ENCODE data around the gene RAB40A.
"Not testable (repeated sequence)": the region's sequence is repeated elsewhere in the genome, so short reads cannot be mapped to it uniquely, and the experiment has no call there.

RAB40A gene

DNA sequence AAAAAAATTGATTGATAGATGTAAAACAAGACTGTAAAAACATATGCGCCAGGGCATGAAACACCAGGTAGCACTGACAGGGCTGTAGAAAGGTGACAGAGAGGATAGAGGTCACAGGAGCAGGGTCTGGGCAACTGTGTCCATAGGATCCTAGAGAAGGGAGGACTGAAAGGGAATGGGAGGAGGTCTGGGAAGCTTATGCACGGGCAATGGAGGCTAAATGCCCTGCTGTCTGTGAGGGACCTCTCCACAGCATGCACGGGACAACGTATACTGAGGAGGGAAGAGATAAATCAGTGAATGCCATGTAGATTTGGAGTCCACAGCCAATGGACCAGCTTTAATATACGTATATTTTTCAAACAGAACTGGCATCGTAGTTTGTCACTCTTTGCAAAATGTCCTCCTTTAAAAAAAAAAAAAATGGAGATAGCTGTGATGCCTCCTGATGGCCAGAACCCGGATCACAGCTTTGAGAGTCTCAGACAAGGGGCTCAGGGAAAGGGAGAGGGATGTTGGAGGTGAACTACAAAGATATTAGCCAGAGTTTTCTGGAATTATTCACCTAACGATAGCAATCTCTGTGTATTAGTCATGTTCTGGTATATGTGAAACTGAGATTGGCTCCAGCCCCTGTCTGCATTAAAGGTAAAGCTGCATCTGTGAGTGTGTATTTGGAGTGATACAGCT, 16.0 kb downstream of the RAB40A start:
- H3K4me1 Mint-ChIP-seq (ENCODE audit: low read depth): no peaks in the 10 kb centered on the region
- H3K36me3 Mint-ChIP-seq (ENCODE audit: low read depth): no peaks in the 10 kb centered on the region
- no peaks in the 10 kb centered on the region for H3K9me3 Mint-ChIP-seq
- H3K27ac Mint-ChIP-seq: no peak overlapping the region
- no peak overlapping the region for H3K4me3 Mint-ChIP-seq
- H3K27me3 Mint-ChIP-seq (ENCODE audit: low read depth): no peaks in the 10 kb centered on the region

DNA sequence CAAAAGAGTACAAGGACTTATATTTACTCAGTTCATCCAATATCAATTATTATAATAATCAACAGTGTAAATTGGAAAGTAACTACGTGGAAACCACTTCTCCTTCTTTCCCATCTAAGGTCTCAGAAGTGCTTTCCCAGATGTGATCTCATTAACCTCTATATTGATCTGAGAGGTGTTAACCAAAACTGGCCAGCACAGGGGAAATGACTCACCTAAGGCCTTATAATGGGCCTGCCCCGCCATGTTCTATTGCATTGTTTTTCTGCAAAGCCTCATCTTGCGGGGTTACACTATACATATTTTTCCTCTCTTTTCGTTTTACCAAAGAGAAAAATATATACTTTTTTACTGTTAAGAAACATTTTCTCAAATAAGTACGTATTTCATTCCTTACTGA, 20.5 kb downstream of the RAB40A start:
- no peak overlapping the region for H3K4me3 Mint-ChIP-seq
- H3K9me3 Mint-ChIP-seq: no peaks in the 10 kb centered on the region
- H3K36me3 Mint-ChIP-seq (ENCODE audit: low read depth): no peaks in the 10 kb centered on the region
- H3K27ac Mint-ChIP-seq: no peak overlapping the region
- no peaks in the 10 kb centered on the region for H3K27me3 Mint-ChIP-seq (ENCODE audit: low read depth)
- no peaks in the 10 kb centered on the region for H3K4me1 Mint-ChIP-seq (ENCODE audit: low read depth)

DNA sequence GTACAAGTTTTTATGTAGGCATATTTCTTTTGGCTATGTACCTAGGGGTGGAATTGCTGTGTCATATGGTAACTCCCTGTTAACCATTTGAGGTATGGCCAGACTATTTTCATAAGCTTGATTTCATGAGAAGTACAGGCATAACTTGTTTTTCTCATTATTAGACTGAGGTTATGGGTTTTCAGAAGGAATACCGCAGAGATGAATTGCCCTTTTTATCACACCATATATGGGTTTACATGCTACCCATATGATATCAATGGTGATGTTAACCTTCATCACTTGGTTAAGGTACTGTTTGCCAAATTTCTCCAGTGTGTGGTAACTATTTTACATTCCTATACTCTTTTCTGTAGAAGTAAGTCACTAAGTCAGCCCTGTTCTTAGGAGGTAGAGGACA, 23.5 kb downstream of the RAB40A start:
- H3K27ac Mint-ChIP-seq: no peak overlapping the region

DNA sequence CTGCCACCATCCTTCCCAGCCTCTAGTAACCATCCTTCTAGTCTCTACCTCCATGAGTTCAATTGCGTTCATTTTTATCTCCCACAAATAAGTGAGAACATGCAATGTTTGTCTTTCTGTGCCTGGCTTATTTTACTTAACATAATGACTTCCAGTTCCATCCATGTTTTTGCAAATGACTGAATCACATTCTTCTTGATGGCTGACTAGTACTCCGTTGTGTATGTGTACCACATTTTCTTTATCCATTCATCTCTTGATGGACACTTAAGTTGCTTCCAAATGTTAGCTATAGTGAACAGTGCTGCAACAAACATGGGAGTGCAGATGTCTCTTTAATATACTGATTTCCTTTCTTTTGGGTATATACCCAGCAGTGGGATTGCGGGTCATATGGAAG, 25.7 kb downstream of the RAB40A start:
- H3K27me3 Mint-ChIP-seq (ENCODE audit: low read depth); H3K4me1 Mint-ChIP-seq (ENCODE audit: low read depth); H3K36me3 Mint-ChIP-seq (ENCODE audit: low read depth); H3K4me3 Mint-ChIP-seq; H3K27ac Mint-ChIP-seq; H3K9me3 Mint-ChIP-seq: not testable (repeated sequence)

More for the DNA sequence above, 23.5 kb downstream of the RAB40A start:
- H3K9me3 Mint-ChIP-seq: no peaks in the 10 kb centered on the region
- H3K27me3 Mint-ChIP-seq (ENCODE audit: low read depth): no peaks in the 10 kb centered on the region
- no peaks in the 10 kb centered on the region for H3K36me3 Mint-ChIP-seq (ENCODE audit: low read depth)
- H3K4me1 Mint-ChIP-seq (ENCODE audit: low read depth): no peaks in the 10 kb centered on the region
- H3K4me3 Mint-ChIP-seq: no peak overlapping the region

DNA sequence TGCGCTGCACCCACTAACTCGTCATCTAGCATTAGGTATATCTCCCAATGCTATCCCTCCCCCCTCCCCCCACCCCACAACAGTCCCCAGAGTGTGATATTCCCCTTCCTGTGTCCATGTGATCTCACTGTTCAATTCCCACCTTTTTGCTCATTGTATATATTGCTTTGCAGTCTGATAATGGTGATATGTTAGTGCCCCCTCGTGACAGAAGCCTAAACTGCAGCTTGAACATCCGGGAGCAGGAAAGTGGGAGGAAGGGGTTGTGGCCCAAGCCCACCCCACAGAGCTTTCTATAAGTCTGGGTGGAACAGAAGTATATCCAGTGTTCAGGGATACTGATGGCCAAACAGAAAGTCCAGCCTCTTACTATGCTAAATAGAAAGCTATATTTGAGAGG, 29.6 kb downstream of the RAB40A start:
- not testable (repeated sequence) for H3K27ac Mint-ChIP-seq; H3K4me3 Mint-ChIP-seq; H3K36me3 Mint-ChIP-seq (ENCODE audit: low read depth); H3K9me3 Mint-ChIP-seq; H3K27me3 Mint-ChIP-seq (ENCODE audit: low read depth); H3K4me1 Mint-ChIP-seq (ENCODE audit: low read depth)

DNA sequence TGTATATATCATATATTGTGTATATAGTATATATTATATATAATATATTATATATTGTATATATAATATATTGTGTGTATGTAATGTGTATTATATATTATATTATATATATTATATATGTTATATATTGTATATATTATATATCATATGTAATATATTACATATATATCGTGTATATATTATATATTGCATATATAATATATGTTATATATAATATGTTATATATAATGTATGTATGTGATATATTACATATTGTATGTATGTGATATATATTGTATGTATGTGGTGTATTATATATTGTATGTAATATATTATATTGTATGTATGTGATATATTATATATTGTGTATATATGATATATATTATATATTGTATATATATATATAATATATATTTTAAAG, 30.5 kb downstream of the RAB40A start:
- Mint-ChIP-seq H3K4me3 (no peak overlapping the region), H3K27ac (no peak overlapping the region), H3K27me3 (ENCODE audit: low read depth) (no peaks in the 10 kb centered on the region), H3K4me1 (ENCODE audit: low read depth) (no peaks in the 10 kb centered on the region), H3K9me3 (no peaks in the 10 kb centered on the region), H3K36me3 (ENCODE audit: low read depth) (no peaks in the 10 kb centered on the region)

DNA sequence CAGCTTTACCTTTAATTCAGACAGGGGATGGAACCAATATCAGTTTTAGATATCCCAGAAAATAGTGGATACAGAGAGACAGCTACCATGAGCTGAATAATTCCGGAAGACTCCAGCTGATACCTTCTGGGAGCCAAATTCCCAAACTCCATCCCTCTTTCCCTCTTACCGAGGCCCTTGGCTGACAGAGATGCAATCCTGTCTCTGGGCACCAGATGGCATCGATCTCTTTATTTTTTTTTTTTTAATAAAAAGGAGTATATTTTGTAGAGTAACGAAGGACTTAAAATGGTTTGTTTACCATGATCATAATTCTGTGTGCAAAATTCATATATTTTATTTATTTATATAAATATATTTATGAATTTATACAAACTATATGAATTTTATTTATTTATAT, 31.0 kb downstream of the RAB40A start:
- Mint-ChIP-seq H3K4me1 (ENCODE audit: low read depth) (no peaks in the 10 kb centered on the region), H3K9me3 (no peaks in the 10 kb centered on the region), H3K36me3 (ENCODE audit: low read depth) (no peaks in the 10 kb centered on the region), H3K27me3 (ENCODE audit: low read depth) (no peaks in the 10 kb centered on the region), H3K4me3 (no peak overlapping the region), H3K27ac (no peak overlapping the region)

DNA sequence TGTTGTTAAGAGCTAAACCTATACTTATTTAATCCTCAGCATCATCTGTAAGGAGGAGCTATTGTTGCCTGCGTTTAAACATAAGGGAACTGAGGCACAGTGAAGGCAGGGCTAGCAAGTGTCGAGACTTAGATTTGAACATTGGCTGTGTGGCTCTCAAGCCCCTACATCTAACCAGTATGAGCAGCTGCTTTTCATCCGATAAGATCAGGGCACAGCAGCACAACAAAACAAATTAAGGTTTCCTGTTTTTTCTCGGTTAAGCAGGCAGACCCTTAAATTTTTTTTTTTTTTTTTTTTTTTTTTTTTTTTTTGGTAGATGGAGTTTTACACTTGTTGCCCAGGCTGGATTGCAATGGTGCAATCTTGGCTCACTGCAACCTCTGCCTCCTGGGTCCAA, 35.6 kb downstream of the RAB40A start:
- H3K9me3 Mint-ChIP-seq: no peaks in the 10 kb centered on the region
- H3K4me3 Mint-ChIP-seq: no peak overlapping the region
- H3K36me3 Mint-ChIP-seq (ENCODE audit: low read depth): no peaks in the 10 kb centered on the region
- H3K27me3 Mint-ChIP-seq (ENCODE audit: low read depth): no peaks in the 10 kb centered on the region
- H3K27ac Mint-ChIP-seq: no peak overlapping the region
- no peaks in the 10 kb centered on the region for H3K4me1 Mint-ChIP-seq (ENCODE audit: low read depth)

DNA sequence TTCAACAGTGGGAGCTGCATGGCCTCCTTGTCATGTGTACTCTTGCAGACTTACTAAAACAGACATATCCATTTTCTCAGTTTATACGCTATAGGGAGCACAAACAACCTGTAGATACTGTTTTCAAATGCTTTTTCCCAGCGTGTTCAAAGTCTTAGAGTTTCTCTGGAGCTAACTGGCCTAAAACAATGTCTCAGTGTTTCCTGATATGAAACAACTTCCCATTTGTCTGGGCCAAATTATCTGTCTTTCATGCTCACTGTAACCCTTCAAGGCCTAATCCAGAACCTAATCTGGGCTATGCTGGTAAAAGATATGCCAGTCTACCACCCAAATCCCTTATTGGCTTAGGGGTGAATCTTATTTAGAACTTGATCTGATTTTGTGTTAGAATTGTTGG, 38.8 kb downstream of the RAB40A start:
- Mint-ChIP-seq H3K27me3 (ENCODE audit: low read depth) (no peaks in the 10 kb centered on the region), H3K27ac (no peak overlapping the region), H3K4me3 (no peak overlapping the region), H3K36me3 (ENCODE audit: low read depth) (no peaks in the 10 kb centered on the region), H3K4me1 (ENCODE audit: low read depth) (no peaks in the 10 kb centered on the region), H3K9me3 (no peaks in the 10 kb centered on the region)

DNA sequence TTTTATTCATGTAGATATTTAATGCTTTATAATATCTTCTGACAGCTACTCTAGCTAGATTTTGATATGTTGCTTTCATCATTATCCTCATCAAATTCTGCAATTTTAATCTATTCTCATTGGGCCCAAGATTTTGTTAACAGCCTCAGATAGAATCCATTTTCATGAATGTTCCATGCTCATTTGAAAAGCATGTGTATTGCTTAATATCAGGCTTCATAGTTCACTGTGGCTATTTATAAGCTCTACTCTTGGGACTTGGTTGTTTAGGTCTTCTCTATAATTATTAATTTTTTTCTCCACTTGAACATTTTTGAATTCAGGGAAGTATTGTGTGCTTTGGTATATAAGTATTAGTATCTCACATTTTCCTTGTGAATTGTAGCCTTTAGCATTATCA, 41.8 kb downstream of the RAB40A start:
- H3K4me3 Mint-ChIP-seq: no peak overlapping the region
- no peak overlapping the region for H3K27ac Mint-ChIP-seq

DNA sequence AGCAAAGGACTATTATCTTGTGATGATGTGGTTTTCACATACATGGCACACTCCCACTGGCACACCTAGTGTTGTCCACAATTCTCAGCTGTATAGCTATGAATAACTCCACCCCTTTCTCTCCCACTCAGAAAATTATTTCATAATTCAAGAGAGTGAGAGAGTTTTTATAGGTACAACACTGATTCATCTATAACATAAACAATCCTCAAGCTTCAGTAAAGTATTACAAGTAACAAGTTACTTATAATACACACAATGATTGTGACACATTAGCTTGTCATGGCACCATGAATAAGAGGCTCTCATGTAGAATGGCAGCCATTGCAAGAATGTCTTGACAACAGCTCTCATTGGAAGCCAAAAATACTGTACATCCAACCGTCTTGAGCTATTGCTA, 43.9 kb downstream of the RAB40A start:
- H3K36me3 Mint-ChIP-seq (ENCODE audit: low read depth): no peaks in the 10 kb centered on the region
- H3K4me3 Mint-ChIP-seq: no peak overlapping the region
- H3K9me3 Mint-ChIP-seq: no peaks in the 10 kb centered on the region
- no peaks in the 10 kb centered on the region for H3K4me1 Mint-ChIP-seq (ENCODE audit: low read depth)
- H3K27me3 Mint-ChIP-seq (ENCODE audit: low read depth): no peaks in the 10 kb centered on the region
- no peak overlapping the region for H3K27ac Mint-ChIP-seq

More for the DNA sequence above, 41.8 kb downstream of the RAB40A start:
- Mint-ChIP-seq H3K9me3 (no peaks in the 10 kb centered on the region), H3K27me3 (ENCODE audit: low read depth) (no peaks in the 10 kb centered on the region), H3K4me1 (ENCODE audit: low read depth) (no peaks in the 10 kb centered on the region), H3K36me3 (ENCODE audit: low read depth) (no peaks in the 10 kb centered on the region)

DNA sequence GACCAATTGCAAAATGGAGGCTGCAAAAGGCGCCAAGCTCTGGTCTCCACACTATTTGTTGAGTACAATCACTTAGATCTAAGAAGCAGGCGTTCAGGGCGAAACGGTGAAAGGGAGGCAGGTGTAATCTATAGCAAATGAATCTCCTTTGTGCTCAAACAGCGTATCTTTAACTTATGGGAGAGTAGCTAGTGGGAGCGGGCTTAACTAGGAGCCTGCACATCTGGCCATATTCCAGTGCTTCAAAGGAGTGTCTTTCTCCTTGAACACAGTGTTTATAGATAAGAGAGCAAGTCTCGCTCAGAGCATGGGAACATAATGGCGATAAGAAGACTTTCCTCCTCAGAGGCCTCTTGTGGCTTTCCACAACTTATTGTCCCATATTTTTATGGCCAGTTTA, 49.3 kb downstream of the RAB40A start:
- H3K27me3 Mint-ChIP-seq (ENCODE audit: low read depth); H3K4me1 Mint-ChIP-seq (ENCODE audit: low read depth); H3K4me3 Mint-ChIP-seq; H3K9me3 Mint-ChIP-seq; H3K27ac Mint-ChIP-seq; H3K36me3 Mint-ChIP-seq (ENCODE audit: low read depth): not testable (repeated sequence)

DNA sequence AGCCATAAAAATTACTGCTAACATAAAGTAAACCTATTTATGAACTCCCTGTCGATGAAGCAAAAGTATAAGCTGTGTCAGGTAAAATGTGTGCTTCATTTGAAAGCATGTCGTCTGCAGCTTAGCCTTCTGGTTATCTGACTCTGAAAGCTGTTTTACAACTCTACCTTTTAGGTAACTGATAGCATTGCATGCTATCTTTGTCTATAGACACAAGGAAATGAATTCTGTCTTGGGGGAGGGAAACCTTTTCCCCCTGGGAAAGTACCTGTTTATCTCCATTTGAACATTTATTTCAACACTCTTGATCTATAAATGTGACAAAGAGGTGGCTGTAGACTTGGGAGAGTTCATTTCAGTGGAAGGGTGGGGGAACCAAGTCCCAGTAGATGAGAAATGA, 51.4 kb downstream of the RAB40A start:
- H3K27ac Mint-ChIP-seq: no peak overlapping the region
- no peak overlapping the region for H3K4me3 Mint-ChIP-seq
- H3K9me3 Mint-ChIP-seq: no peaks in the 10 kb centered on the region
- peaks cover 3% of the 10 kb centered on the region for H3K27me3 Mint-ChIP-seq (ENCODE audit: low read depth)
- H3K36me3 Mint-ChIP-seq (ENCODE audit: low read depth): no peaks in the 10 kb centered on the region
- H3K4me1 Mint-ChIP-seq (ENCODE audit: low read depth): peaks cover 5% of the 10 kb centered on the region

DNA sequence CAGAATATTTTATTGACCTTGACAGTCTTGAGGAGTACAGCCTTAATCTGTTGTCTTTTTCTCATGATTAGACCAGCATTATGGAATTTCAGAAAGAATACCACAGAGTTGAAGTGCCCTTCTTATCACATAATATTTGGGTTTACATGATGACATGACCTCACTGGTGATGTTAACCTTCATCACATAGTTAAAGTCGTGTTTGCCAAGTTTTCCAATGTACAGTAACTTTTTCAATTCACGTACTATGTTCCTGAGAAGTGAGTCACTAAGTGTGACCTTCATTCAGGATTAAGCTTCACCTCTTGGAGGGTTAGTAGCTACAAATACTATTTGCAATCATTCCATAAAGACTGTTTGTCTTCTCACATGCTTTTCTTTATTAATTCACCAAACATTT, 52.1 kb downstream of the RAB40A start:
- no peak overlapping the region for H3K27ac Mint-ChIP-seq
- peaks cover 5% of the 10 kb centered on the region for H3K4me1 Mint-ChIP-seq (ENCODE audit: low read depth)
- H3K36me3 Mint-ChIP-seq (ENCODE audit: low read depth): no peaks in the 10 kb centered on the region
- peaks cover 5% of the 10 kb centered on the region for H3K27me3 Mint-ChIP-seq (ENCODE audit: low read depth)
- no peak overlapping the region for H3K4me3 Mint-ChIP-seq
- H3K9me3 Mint-ChIP-seq: no peaks in the 10 kb centered on the region

DNA sequence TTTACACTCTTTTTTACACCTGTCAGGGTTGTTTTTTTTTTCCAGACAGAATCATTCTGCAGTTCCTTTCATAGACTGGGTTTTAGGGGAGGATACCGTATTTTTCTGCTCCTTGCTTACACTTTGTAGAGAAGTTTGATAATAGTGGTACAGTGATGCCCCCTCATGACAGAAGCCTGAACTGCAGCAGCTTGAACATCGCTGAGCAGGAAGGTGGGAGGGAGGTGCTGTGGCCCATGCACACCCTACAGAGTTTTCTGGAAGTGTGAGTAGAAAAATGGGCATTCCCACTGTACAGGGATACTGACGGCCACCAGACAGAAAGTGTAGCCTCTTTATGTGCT, 54.5 kb downstream of the RAB40A start:
- Mint-ChIP-seq H3K4me1 (ENCODE audit: low read depth) (peaks cover 7% of the 10 kb centered on the region), H3K27ac (peak overlapping the region; percentile 82), H3K4me3 (peak overlapping the region; percentile 93), H3K36me3 (ENCODE audit: low read depth) (no peaks in the 10 kb centered on the region), H3K9me3 (no peaks in the 10 kb centered on the region), H3K27me3 (ENCODE audit: low read depth) (peaks cover 7% of the 10 kb centered on the region)
